Superior temporal gyrus (tissue), 1 donor: Measurements from ENCODE around the gene PRSS21.

Source experiments
- DNase-seq: peaks from one replicate; pipeline ENCODE4 v3.0.0-alpha.2; 2016; ENCODE audit errors: extremely low spot score

The PRSS21 gene

GRCh38 chr16:2816751-2817339 lies at the start of gene PRSS21:
Gene PRSS21 (plus strand): TSS chr16:2817237. CDS start chr16:2817269, 32 bp downstream.
- DNase-seq = no peak

GRCh38 chr16:2767891-2768290 lies 49.1 kb upstream of the PRSS21 start:
- DNase-seq = no peak

GRCh38 chr16:2768403-2769089 lies 48.5 kb upstream of the PRSS21 start:
- no peak for DNase-seq

- DNase-seq = no peak
Observed at GRCh38 chr16:2769100-2769529, 47.9 kb upstream of the PRSS21 start.

GRCh38 chr16:2769675-2770056 lies 47.4 kb upstream of the PRSS21 start:
- DNase-seq = no peak

- DNase-seq = no peak
Observed at GRCh38 chr16:2770057-2770951, 46.7 kb upstream of the PRSS21 start.

GRCh38 chr16:2771496-2772402 lies 45.3 kb upstream of the PRSS21 start:
- DNase-seq = no peak

GRCh38 chr16:2773188-2773968 lies 43.7 kb upstream of the PRSS21 start:
- no peak for DNase-seq

- no peak for DNase-seq
Observed at GRCh38 chr16:2774161-2774891, 42.7 kb upstream of the PRSS21 start.

- DNase-seq = no peak
Observed at GRCh38 chr16:2775131-2775716, 41.8 kb upstream of the PRSS21 start.

GRCh38 chr16:2775765-2776499 lies 41.1 kb upstream of the PRSS21 start:
- no peak for DNase-seq

- no peak for DNase-seq
Observed at GRCh38 chr16:2776500-2777139, 40.4 kb upstream of the PRSS21 start.

GRCh38 chr16:2777231-2777902 lies 39.7 kb upstream of the PRSS21 start, which contains the start of gene ELOB:
Gene ELOB (minus strand): TSS chr16:2777280. CDS start chr16:2777239, 41 bp downstream.
- peak; percentile 77 for DNase-seq

- peak; percentile 26 for DNase-seq
Observed at GRCh38 chr16:2777903-2778629, 39.0 kb upstream of the PRSS21 start.

GRCh38 chr16:2778630-2778958 lies 38.4 kb upstream of the PRSS21 start:
- no peak for DNase-seq

- no peak for DNase-seq
Observed at GRCh38 chr16:2779151-2779920, 37.7 kb upstream of the PRSS21 start.
